Panc1 (cell line): ENCODE results near the gene LRRC27. TPM values are rescaled to one million over a fixed set of nuclear protein-coding genes. Genes with fewer than 3 reads are reported as not detected.

Source experiments
- ATAC-seq: fragments of 200-7000 bp; cut with Tn5 transposase; 2 replicates; pipeline ENCODE4 v1.9.1; 2020; ENCODE audit warnings: mild to moderate bottlenecking, moderate library complexity
- BruUV-seq: library from RNA; stranded (reverse); fragments of 400-500 nt; replicated peaks from 2 replicates; lab custom pipeline; 2021; lab: Mats Ljungman, UMichigan
- CTCF ChIA-PET: fragments of 300-600 bp; sonication (Branson Sonifier 250); formaldehyde crosslinking; loops from one replicate; lab custom pipeline; 2022; ENCODE audit warnings: antibody characterized with exemption; lab: Charles Lee
- POLR2A ChIA-PET: fragments of 300-600 bp; sonication (Branson Sonifier 250); formaldehyde crosslinking; loops from one replicate; lab custom pipeline; 2022; ENCODE audit warnings: antibody characterized with exemption; lab: Charles Lee
- DNase-seq: peaks from one replicate; pipeline ENCODE4 v3.0.0-alpha.2; 2010; ENCODE audit warnings: low read depth, low spot score
- H3K27ac ChIP-seq: 2 replicates; pipeline ENCODE4 v1.5.1; 2011; ENCODE audit warnings: mild to moderate bottlenecking, low read length, inconsistent platforms
- H3K27me3 ChIP-seq: fragments of 200-500 bp; sonication (Bioruptor generic); 2 replicates; pipeline ENCODE4 v1.6.0; 2014; ENCODE audit warnings: low read length, inconsistent platforms; ENCODE audit not compliant: control insufficient read depth, insufficient read depth
- H3K36me3 ChIP-seq: fragments of 200-500 bp; sonication (Bioruptor generic); 2 replicates; pipeline ENCODE4 v1.5.1; 2014; ENCODE audit warnings: inconsistent platforms, mild to moderate bottlenecking, low read length, moderate library complexity; ENCODE audit not compliant: control insufficient read depth, insufficient read depth
- H3K4me1 ChIP-seq: 2 replicates; pipeline ENCODE4 v1.5.1; 2011; ENCODE audit warnings: inconsistent platforms, mild to moderate bottlenecking, low read length, moderate library complexity; ENCODE audit not compliant: control insufficient read depth, insufficient read depth
- H3K4me3 ChIP-seq, 2 experiments: 2 replicates each; pipeline ENCODE4 v1.5.1; 2011 to 2012; ENCODE audit warnings: low read depth in 2 of 2, low read length in 2 of 2, mild to moderate bottlenecking in 2 of 2, inconsistent platforms in 1 of 2, moderate library complexity in 1 of 2
- H3K9me3 ChIP-seq: fragments of 200-500 bp; sonication (Bioruptor generic); 2 replicates; pipeline ENCODE4 v1.5.1; 2014; ENCODE audit warnings: low read depth, mild to moderate bottlenecking, inconsistent platforms, low read length, moderate library complexity; ENCODE audit not compliant: control insufficient read depth, insufficient read depth
- POLR2AphosphoS5 ChIP-seq: IDR thresholded peaks from 2 replicates; pipeline ENCODE4 v1.6.1; 2012; ENCODE audit warnings: mild to moderate bottlenecking, low read depth, low read length, moderate library complexity
- SIN3A ChIP-seq: IDR thresholded peaks from 2 replicates; pipeline ENCODE4 v1.6.1; 2012; ENCODE audit warnings: low read depth, mild to moderate bottlenecking, low read length, moderate library complexity, borderline replicate concordance; ENCODE audit not compliant: insufficient read depth
- TCF7L2 ChIP-seq: IDR thresholded peaks from 2 replicates; pipeline ENCODE4 v1.6.1; 2011; ENCODE audit warnings: mild to moderate bottlenecking, low read depth, low read length, inconsistent platforms
- in situ Hi-C: cut with HindIII; loops from 2 replicates; pipeline ENCODE4 v1.10.0; 2016; ENCODE audit warnings: low sequenced_read_pairs, low pct_unique_long_range_greater_than_20kb
- intact Hi-C: fragments of 100-400 bp; cut with micrococcal nuclease; formaldehyde crosslinking; loops from one replicate; pipeline ENCODE4 v1.10.0; 2022; ENCODE audit not compliant: unreplicated experiment
- total RNA-seq: library from RNA; stranded (reverse); gene quantifications from one replicate; pipeline ENCODE4 v1.2.1, GENCODE V29; 2021; ENCODE audit not compliant: unreplicated experiment
- TF ChIP-seq, protein P1 (sequence below): fragments of 450-650 bp; IDR thresholded peaks from 2 replicates; pipeline ENCODE4 v1.5.1; 2017; ENCODE audit warnings: mild to moderate bottlenecking
- TF ChIP-seq, protein P2 (sequence below), 2 experiments: IDR thresholded peaks; 2 replicates each; pipeline ENCODE4 v1.6.1; 2011 to 2012; ENCODE audit warnings: low read depth in 2 of 2, control low read depth in 1 of 2, low read length in 1 of 2, mild to moderate bottlenecking in 1 of 2, moderate library complexity in 1 of 2; ENCODE audit not compliant: insufficient read depth in 1 of 2

The LRRC27 gene
- total RNA-seq, 1 experiment from 2014 or later, result 15.7 TPM

GRCh38 chr10:132415255-132415654 is 83.3 kb downstream of the LRRC27 start:
- Histone ChIP-seq H3K9me3 (no peaks in the 10 kb centered on the region), H3K4me1 (peaks cover 74% of the 10 kb centered on the region), H3K36me3 (no peaks in the 10 kb centered on the region), H3K27ac (no peak overlapping the region), H3K4me3 (no peak overlapping the region), H3K27me3 (no peaks in the 10 kb centered on the region)
- POLR2A ChIA-PET, result no interaction called here
- TF ChIP-seq, protein P1, sequence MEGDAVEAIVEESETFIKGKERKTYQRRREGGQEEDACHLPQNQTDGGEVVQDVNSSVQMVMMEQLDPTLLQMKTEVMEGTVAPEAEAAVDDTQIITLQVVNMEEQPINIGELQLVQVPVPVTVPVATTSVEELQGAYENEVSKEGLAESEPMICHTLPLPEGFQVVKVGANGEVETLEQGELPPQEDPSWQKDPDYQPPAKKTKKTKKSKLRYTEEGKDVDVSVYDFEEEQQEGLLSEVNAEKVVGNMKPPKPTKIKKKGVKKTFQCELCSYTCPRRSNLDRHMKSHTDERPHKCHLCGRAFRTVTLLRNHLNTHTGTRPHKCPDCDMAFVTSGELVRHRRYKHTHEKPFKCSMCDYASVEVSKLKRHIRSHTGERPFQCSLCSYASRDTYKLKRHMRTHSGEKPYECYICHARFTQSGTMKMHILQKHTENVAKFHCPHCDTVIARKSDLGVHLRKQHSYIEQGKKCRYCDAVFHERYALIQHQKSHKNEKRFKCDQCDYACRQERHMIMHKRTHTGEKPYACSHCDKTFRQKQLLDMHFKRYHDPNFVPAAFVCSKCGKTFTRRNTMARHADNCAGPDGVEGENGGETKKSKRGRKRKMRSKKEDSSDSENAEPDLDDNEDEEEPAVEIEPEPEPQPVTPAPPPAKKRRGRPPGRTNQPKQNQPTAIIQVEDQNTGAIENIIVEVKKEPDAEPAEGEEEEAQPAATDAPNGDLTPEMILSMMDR, result no peak
- in situ Hi-C loops (no loop called here), intact Hi-C loops (no loop called here)
- no peak for ATAC-seq
- CTCF ChIA-PET, result no interaction called here
- DNase-seq, result no peak
- BruUV-seq, result no TSS peak

GRCh38 chr10:132415956-132416355 is 84.0 kb downstream of the LRRC27 start:
- Histone ChIP-seq H3K4me3 (no peak overlapping the region), H3K27ac (peak overlapping the region; percentile 34; the same call in 1 of the 2 replicates), H3K27me3 (no peaks in the 10 kb centered on the region), H3K4me1 (peaks cover 76% of the 10 kb centered on the region), H3K36me3 (no peaks in the 10 kb centered on the region), H3K9me3 (no peaks in the 10 kb centered on the region)
- intact Hi-C loops, result no loop called here
- ATAC-seq, result no peak
- TF ChIP-seq, protein P2, sequence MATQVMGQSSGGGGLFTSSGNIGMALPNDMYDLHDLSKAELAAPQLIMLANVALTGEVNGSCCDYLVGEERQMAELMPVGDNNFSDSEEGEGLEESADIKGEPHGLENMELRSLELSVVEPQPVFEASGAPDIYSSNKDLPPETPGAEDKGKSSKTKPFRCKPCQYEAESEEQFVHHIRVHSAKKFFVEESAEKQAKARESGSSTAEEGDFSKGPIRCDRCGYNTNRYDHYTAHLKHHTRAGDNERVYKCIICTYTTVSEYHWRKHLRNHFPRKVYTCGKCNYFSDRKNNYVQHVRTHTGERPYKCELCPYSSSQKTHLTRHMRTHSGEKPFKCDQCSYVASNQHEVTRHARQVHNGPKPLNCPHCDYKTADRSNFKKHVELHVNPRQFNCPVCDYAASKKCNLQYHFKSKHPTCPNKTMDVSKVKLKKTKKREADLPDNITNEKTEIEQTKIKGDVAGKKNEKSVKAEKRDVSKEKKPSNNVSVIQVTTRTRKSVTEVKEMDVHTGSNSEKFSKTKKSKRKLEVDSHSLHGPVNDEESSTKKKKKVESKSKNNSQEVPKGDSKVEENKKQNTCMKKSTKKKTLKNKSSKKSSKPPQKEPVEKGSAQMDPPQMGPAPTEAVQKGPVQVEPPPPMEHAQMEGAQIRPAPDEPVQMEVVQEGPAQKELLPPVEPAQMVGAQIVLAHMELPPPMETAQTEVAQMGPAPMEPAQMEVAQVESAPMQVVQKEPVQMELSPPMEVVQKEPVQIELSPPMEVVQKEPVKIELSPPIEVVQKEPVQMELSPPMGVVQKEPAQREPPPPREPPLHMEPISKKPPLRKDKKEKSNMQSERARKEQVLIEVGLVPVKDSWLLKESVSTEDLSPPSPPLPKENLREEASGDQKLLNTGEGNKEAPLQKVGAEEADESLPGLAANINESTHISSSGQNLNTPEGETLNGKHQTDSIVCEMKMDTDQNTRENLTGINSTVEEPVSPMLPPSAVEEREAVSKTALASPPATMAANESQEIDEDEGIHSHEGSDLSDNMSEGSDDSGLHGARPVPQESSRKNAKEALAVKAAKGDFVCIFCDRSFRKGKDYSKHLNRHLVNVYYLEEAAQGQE (IDR thresholded peaks at IDR 0.05; ENCODE audit: insufficient read depth in 1 of 2, low read depth in 2 of 2, low read length in 1 of 2), result no peak
- DNase-seq, result no peak
- BruUV-seq, result no TSS peak
- ChIA-PET CTCF (no interaction called here), POLR2A (no interaction called here)
- in situ Hi-C loops, result no loop called here

DNA sequence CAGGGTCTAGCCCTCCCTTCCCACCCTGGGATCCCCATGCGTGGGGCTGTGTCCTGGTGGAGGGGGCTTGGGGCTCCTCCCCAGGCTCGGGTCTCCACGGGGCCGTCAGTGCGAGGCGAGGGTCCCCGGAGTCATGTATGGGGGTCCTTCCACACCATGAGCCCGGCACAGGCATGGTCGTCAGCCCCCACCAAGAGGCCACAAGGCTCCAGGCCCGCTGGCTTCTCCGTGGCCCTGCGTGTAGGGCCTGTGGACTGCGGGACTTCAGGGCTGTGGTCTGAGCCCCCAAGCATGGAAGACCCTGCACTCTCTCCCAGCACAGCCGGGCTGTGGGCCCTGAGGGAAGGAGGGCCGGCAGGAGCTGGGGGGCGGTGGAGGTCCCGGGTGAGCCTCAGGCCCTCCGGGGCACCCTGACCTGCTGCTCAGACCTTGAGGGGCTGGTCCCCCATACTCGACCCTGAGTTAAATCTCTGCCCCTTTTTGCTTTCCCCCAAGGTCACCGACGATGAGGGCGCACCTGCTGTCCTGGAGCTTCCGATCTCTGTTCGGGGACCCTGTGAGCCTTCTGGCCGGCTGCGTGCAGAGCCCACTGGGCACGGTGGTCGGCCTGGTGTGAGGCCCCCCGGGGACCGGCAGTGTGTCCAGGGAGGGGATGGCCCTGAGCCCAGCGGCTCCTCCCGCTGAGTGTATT is 84.7 kb downstream of the LRRC27 start:
- TF ChIP-seq TCF7L2 (no peak), POLR2AphosphoS5 (no peak), SIN3A (no peak)
- TF ChIP-seq, protein P2 (IDR thresholded peaks at IDR 0.05; ENCODE audit: insufficient read depth in 1 of 2, low read depth in 2 of 2, low read length in 1 of 2), result no peak
- TF ChIP-seq, protein P1, result no peak

More for the DNA sequence above, 84.7 kb downstream of the LRRC27 start:
- no peak overlapping the region for H3K4me3 ChIP-seq
- in situ Hi-C loops (no loop called here), intact Hi-C loops (no loop called here)
- CTCF ChIA-PET, result interaction anchor here (0.8 kb wide), 1 partner anchor 28 kb away, joined by 3 read pairs; no protein-coding TSS in a partner anchor
- peaks cover 76% of the 10 kb centered on the region for H3K4me1 ChIP-seq
- ATAC-seq (no peak), DNase-seq (no peak)
- BruUV-seq, result no TSS peak
- no peak overlapping the region for H3K27ac ChIP-seq
- no peaks in the 10 kb centered on the region for H3K27me3 ChIP-seq
- H3K9me3 ChIP-seq, result no peaks in the 10 kb centered on the region
- H3K36me3 ChIP-seq, result no peaks in the 10 kb centered on the region
- POLR2A ChIA-PET, result interaction anchor here (0.7 kb wide), 1 partner anchor 109 kb away, joined by 5 read pairs; the partner anchor contains the start of gene STK32C
